ENCODE measurements around the gene WWOX.

DNA sequence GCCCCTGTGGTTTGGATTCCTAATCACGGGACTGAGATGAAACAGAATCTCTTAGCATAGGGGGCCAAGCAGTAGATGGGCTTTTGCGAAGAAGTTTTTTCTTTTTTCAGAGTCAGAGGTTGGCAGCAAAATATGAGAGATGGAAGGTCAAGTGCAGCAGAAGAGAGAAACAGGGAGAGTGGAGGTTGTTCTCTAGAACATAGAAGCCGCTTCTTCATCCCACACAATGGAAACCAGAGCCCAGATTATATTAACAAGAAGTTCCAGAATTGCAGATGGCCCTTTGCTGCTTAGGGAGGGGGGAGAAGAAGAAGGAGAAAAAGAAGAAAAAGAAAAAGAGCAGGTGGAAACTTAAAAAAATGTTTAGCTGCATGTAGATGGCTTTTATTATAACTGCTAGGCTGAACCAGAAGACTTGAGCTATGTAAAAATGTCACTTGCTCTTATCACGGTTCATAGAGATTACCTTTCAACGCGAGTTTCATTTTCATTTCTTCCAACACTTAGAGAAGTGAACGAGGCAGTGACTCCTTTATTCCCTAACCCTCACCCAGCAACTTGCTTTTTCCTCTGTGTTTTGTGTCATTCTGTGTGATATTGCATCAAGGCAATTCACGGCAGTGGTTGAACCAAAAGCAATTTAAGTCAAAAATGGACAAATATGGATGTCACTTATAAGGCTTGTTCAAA lies 737.5 kb downstream of the WWOX start:
- TF ChIP-seq, protein P1, sequence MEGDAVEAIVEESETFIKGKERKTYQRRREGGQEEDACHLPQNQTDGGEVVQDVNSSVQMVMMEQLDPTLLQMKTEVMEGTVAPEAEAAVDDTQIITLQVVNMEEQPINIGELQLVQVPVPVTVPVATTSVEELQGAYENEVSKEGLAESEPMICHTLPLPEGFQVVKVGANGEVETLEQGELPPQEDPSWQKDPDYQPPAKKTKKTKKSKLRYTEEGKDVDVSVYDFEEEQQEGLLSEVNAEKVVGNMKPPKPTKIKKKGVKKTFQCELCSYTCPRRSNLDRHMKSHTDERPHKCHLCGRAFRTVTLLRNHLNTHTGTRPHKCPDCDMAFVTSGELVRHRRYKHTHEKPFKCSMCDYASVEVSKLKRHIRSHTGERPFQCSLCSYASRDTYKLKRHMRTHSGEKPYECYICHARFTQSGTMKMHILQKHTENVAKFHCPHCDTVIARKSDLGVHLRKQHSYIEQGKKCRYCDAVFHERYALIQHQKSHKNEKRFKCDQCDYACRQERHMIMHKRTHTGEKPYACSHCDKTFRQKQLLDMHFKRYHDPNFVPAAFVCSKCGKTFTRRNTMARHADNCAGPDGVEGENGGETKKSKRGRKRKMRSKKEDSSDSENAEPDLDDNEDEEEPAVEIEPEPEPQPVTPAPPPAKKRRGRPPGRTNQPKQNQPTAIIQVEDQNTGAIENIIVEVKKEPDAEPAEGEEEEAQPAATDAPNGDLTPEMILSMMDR (IDR thresholded peaks at IDR 0.05; ENCODE audit: poor library complexity) = no peak
- TF ChIP-seq EZH2 (IDR thresholded peaks at IDR 0.05; ENCODE audit: borderline replicate concordance) (no peak), EZH2phosphoT487 (IDR thresholded peaks at IDR 0.05; ENCODE audit: low read depth, severe bottlenecking, unreplicated experiment) (no peak)

Measured in hepatocyte (in vitro differentiated cells).